H9 (cell line): Measurements from ENCODE around the gene HSD17B7. TPM values are rescaled to one million over a fixed set of nuclear protein-coding genes. Genes with fewer than 3 reads are reported as not detected.
"Not testable (repeated sequence)": the region's sequence is repeated elsewhere in the genome, so short reads cannot be mapped to it uniquely, and the experiment has no call there.

Source experiments
- DNase-seq: peaks from one replicate; pipeline ENCODE4 v3.0.0-alpha.2; 2017
- H2AFZ ChIP-seq: one replicate; pipeline ENCODE4 v1.6.1; 2013; ENCODE audit warnings: mild to moderate bottlenecking, low read length, control low read depth, moderate library complexity
- H2AK5ac ChIP-seq: 2 replicates; pipeline ENCODE4 v1.6.1; 2013; ENCODE audit warnings: low read length, control low read depth, mixed read lengths; ENCODE audit not compliant: insufficient read length
- H2BK120ac ChIP-seq: one replicate; pipeline ENCODE4 v1.6.1; 2013; ENCODE audit warnings: low read depth, mild to moderate bottlenecking, low read length, control low read depth, inconsistent platforms; ENCODE audit not compliant: poor library complexity, severe bottlenecking
- H2BK12ac ChIP-seq: 2 replicates; pipeline ENCODE4 v1.6.1; 2013; ENCODE audit warnings: low read length, control low read depth, mixed read lengths, low read depth; ENCODE audit not compliant: insufficient read length
- H2BK15ac ChIP-seq: 2 replicates; pipeline ENCODE4 v1.6.1; 2013; ENCODE audit warnings: low read depth, low read length, control low read depth
- H2BK20ac ChIP-seq: one replicate; pipeline ENCODE4 v1.6.1; 2013; ENCODE audit warnings: low read depth, mild to moderate bottlenecking, low read length, control low read depth, inconsistent platforms; ENCODE audit not compliant: poor library complexity, severe bottlenecking
- H2BK5ac ChIP-seq: 2 replicates; pipeline ENCODE4 v1.6.1; 2013; ENCODE audit warnings: low read length, control low read depth, mixed read lengths; ENCODE audit not compliant: insufficient read length
- H3K14ac ChIP-seq: 2 replicates; pipeline ENCODE4 v1.6.1; 2013; ENCODE audit warnings: low read length, control low read depth; ENCODE audit not compliant: insufficient read depth
- H3K18ac ChIP-seq: 2 replicates; pipeline ENCODE4 v1.6.1; 2013; ENCODE audit warnings: low read depth, mild to moderate bottlenecking, mixed read lengths, low read length, control low read depth; ENCODE audit not compliant: insufficient read length
- H3K23ac ChIP-seq: 2 replicates; pipeline ENCODE4 v1.6.1; 2013; ENCODE audit warnings: low read length, control low read depth, mixed read lengths, low read depth; ENCODE audit not compliant: insufficient read length
- H3K23me2 ChIP-seq: 2 replicates; pipeline ENCODE4 v1.6.1; 2013; ENCODE audit warnings: low read depth, mild to moderate bottlenecking, mixed read lengths, low read length, control low read depth; ENCODE audit not compliant: insufficient read length, poor library complexity, severe bottlenecking
- H3K27ac ChIP-seq: 2 replicates; pipeline ENCODE4 v1.5.1; 2013; ENCODE audit warnings: low read length, control low read depth, mixed read lengths, low read depth; ENCODE audit not compliant: insufficient read length
- H3K27me3 ChIP-seq: 2 replicates; pipeline ENCODE4 v1.6.1; 2013; ENCODE audit warnings: low read length, control low read depth, inconsistent platforms; ENCODE audit not compliant: insufficient read depth
- H3K4ac ChIP-seq: 2 replicates; pipeline ENCODE4 v1.6.1; 2013; ENCODE audit warnings: low read depth, mild to moderate bottlenecking, control low read depth, inconsistent platforms, low read length, moderate library complexity
- H3K4me1 ChIP-seq: 2 replicates; pipeline ENCODE4 v1.6.1; 2013; ENCODE audit warnings: low read length, control low read depth, inconsistent platforms; ENCODE audit not compliant: insufficient read depth
- H3K4me2 ChIP-seq: 2 replicates; pipeline ENCODE4 v1.6.1; 2013; ENCODE audit warnings: low read length, control low read depth, mixed read lengths; ENCODE audit not compliant: insufficient read length, insufficient read depth
- H3K56ac ChIP-seq: 2 replicates; pipeline ENCODE4 v1.6.1; 2013; ENCODE audit warnings: low read depth, mild to moderate bottlenecking, mixed read lengths, low read length, control low read depth; ENCODE audit not compliant: insufficient read length
- H3K79me1 ChIP-seq: 2 replicates; pipeline ENCODE4 v1.6.1; 2013; ENCODE audit warnings: low read depth, mild to moderate bottlenecking, moderate library complexity, low read length, control low read depth, inconsistent platforms; ENCODE audit not compliant: insufficient read depth, poor library complexity, severe bottlenecking
- H3K79me2 ChIP-seq: 2 replicates; pipeline ENCODE4 v1.6.1; 2013; ENCODE audit warnings: low read length, control low read depth, inconsistent platforms; ENCODE audit not compliant: insufficient read depth
- H3K9ac ChIP-seq: 2 replicates; pipeline ENCODE4 v1.6.1; 2013; ENCODE audit warnings: low read length, control low read depth, mixed read lengths; ENCODE audit not compliant: insufficient read length; ENCODE audit errors: extremely low read depth
- H3K9me3 ChIP-seq: one replicate; pipeline ENCODE4 v1.6.1; 2013; ENCODE audit warnings: low read depth, low read length, inconsistent platforms; ENCODE audit not compliant: control insufficient read depth
- H3T11ph ChIP-seq: one replicate; pipeline ENCODE4 v1.6.1; 2013; ENCODE audit warnings: mild to moderate bottlenecking, low read length, control low read depth, inconsistent platforms
- H4K20me1 ChIP-seq: one replicate; pipeline ENCODE4 v1.6.1; 2013; ENCODE audit not compliant: control insufficient read depth, insufficient read length, insufficient read depth
- H4K5ac ChIP-seq: 2 replicates; pipeline ENCODE4 v1.6.1; 2013; ENCODE audit warnings: low read depth, mild to moderate bottlenecking, mixed read lengths, low read length, control low read depth; ENCODE audit not compliant: insufficient read length
- H4K8ac ChIP-seq: replicated peaks from 2 replicates; pipeline ENCODE4 v1.6.1; 2013; ENCODE audit warnings: low read length, control low read depth, mixed read lengths, low read depth; ENCODE audit not compliant: insufficient read length
- H4K91ac ChIP-seq: 2 replicates; pipeline ENCODE4 v1.6.1; 2013; ENCODE audit warnings: low read depth, mild to moderate bottlenecking, moderate library complexity, mixed read lengths, low read length, control low read depth; ENCODE audit not compliant: insufficient read length
- H3K27ac Mint-ChIP-seq, 3 experiments: 2 replicates in 2 of 3; 3 replicates in 1 of 3; pipeline ENCODE4 v1.8.0; 2020 to 2021; ENCODE audit warnings: mixed read lengths in 3 of 3, mild to moderate bottlenecking in 1 of 3, moderate library complexity in 1 of 3
- H3K27me3 Mint-ChIP-seq: 2 replicates; pipeline ENCODE4 v1.8.0; 2021; ENCODE audit warnings: low read depth, mild to moderate bottlenecking, moderate library complexity, mixed read lengths
- H3K36me3 Mint-ChIP-seq, 3 experiments: 2 replicates in 2 of 3; 3 replicates in 1 of 3; pipeline ENCODE4 v1.8.0; 2020 to 2021; ENCODE audit warnings: low read depth in 3 of 3, mixed read lengths in 3 of 3; ENCODE audit not compliant: insufficient read depth in 1 of 3
- H3K4me1 Mint-ChIP-seq, 2 experiments: 2 replicates each; pipeline ENCODE4 v1.8.0; 2020; ENCODE audit warnings: mixed read lengths in 2 of 2
- H3K4me3 Mint-ChIP-seq, 2 experiments: 2 replicates in 1 of 2; 3 replicates in 1 of 2; pipeline ENCODE4 v1.8.0; 2020 to 2021; ENCODE audit warnings: mild to moderate bottlenecking in 2 of 2, mixed read lengths in 2 of 2, moderate library complexity in 1 of 2
- H3K9me3 Mint-ChIP-seq, 2 experiments: 2 replicates in 1 of 2; 3 replicates in 1 of 2; pipeline ENCODE4 v1.8.0; 2020; ENCODE audit warnings: mild to moderate bottlenecking in 2 of 2, mixed read lengths in 2 of 2, moderate library complexity in 1 of 2
- WGBS: extraction: QIAGEN DNeasy Blood & Tissue Kit; methylation state at CpG from one replicate; pipeline ENCODE4 v1.1.7; 2013; ENCODE audit warnings: missing lambda C conversion rate, low lambda C conversion rate, mixed read lengths; ENCODE audit not compliant: insufficient read length; ENCODE audit errors: extremely low coverage; 5-methylcytosine and 5-hydroxymethylcytosine counted together
- total RNA-seq: library from RNA; stranded (reverse); gene quantifications from 2 replicates; pipeline ENCODE4 v1.2.1, GENCODE V29; 2021

Gene HSD17B7
- total RNA-seq, 1 experiment from 2014 or later: 26.2 TPM

DNA sequence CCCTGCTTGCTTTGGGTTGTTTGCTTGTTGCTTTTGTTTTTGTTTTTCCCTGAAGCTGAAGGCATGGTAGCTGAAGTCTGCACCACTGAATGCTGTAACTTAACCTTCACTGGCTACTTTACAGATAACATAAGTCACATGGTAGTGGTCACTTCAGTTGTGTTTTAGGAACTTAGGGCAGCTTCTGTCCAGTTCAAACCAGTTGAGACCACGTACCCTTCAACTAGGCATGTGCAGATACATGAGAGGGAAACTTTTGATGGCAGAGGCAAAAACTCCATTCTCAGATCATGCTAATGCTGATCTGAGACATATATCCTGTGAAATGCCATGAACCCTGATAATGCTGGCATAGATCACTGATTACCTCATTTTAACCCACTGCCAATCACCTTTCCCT, 28.2 kb downstream of the HSD17B7 start:
- not testable (repeated sequence) for H3K27me3 ChIP-seq, H3K14ac ChIP-seq, H3K9me3 Mint-ChIP-seq, H3K27me3 Mint-ChIP-seq, H3K27ac Mint-ChIP-seq, H3K9me3 ChIP-seq, H3K79me2 ChIP-seq, H3K23ac ChIP-seq, H3K4me1 ChIP-seq, H4K91ac ChIP-seq, H3K4me2 ChIP-seq, H2BK120ac ChIP-seq, H4K20me1 ChIP-seq, H3K23me2 ChIP-seq, H3K27ac ChIP-seq, H3K18ac ChIP-seq, H3K36me3 Mint-ChIP-seq, H2AFZ ChIP-seq, H3K9ac ChIP-seq, H3K79me1 ChIP-seq, DNase-seq, H2BK12ac ChIP-seq, H4K5ac ChIP-seq, H2BK20ac ChIP-seq, H2BK5ac ChIP-seq, H3K56ac ChIP-seq, H3K4me3 Mint-ChIP-seq, H2BK15ac ChIP-seq, H3T11ph ChIP-seq, H4K8ac ChIP-seq, H3K4ac ChIP-seq, H2AK5ac ChIP-seq
- no CpG with 5 or more reads among the region's 1 CpG for WGBS
- H3K4me1 Mint-ChIP-seq: peaks cover 18 to 21% of the 10 kb centered on the region in 2 experiments
